Right atrium auricular region (tissue), 2 donors: ENCODE data around the gene INCENP. TPM values are rescaled to one million over a fixed set of nuclear protein-coding genes. Genes with fewer than 3 reads are reported as not detected.

Experiments used
- DNase-seq: peaks from one replicate; pipeline ENCODE4 v3.0.0-alpha.2; 2019; ENCODE audit warnings: low spot score
- H3K27ac ChIP-seq, 2 donors: fragments of 200-600 bp; sonication (generic); 1 replicate in 1 of 2; 2 replicates in 1 of 2; pipeline ENCODE4 v1.5.1; 2016 to 2019
- H3K27me3 ChIP-seq, 2 donors: fragments of 200-600 bp; sonication (generic); one replicate each; pipeline versions ENCODE4 v1.5.1 to v1.6.0; 2017 to 2019
- H3K36me3 ChIP-seq: fragments of 200-600 bp; sonication (generic); one replicate; pipeline ENCODE4 v1.5.1; 2016
- H3K4me1 ChIP-seq, 2 donors: fragments of 200-600 bp; sonication (generic); one replicate each; pipeline versions ENCODE4 v1.5.1 to v1.6.0; 2017 to 2019
- H3K4me3 ChIP-seq, 2 donors: fragments of 200-600 bp; sonication (generic); 1 replicate in 1 of 2; 2 replicates in 1 of 2; pipeline ENCODE4 v1.5.1; 2017 to 2019; ENCODE audit warnings: mild to moderate bottlenecking in 1 of 2, moderate library complexity in 1 of 2
- H3K9me3 ChIP-seq, 2 donors: fragments of 200-600 bp; sonication (generic); one replicate each; pipeline ENCODE4 v1.5.1; 2019
- total RNA-seq, 2 donors: library from RNA; depleted of rRNA; stranded (reverse); fragments of >200 nt; gene quantifications; one replicate each; pipeline ENCODE4 v1.1.0, GENCODE V29; 2016
- TF ChIP-seq, protein P1 (sequence below), 2 donors: fragments of 200-600 bp; sonication (generic); IDR thresholded peaks; one replicate each; pipeline ENCODE4 v1.5.1; 2019; ENCODE audit warnings: antibody characterized with exemption in 2 of 2

INCENP gene
- total RNA-seq, 2 donors from 2014 or later, result 8.1 to 8.5 TPM

DNA sequence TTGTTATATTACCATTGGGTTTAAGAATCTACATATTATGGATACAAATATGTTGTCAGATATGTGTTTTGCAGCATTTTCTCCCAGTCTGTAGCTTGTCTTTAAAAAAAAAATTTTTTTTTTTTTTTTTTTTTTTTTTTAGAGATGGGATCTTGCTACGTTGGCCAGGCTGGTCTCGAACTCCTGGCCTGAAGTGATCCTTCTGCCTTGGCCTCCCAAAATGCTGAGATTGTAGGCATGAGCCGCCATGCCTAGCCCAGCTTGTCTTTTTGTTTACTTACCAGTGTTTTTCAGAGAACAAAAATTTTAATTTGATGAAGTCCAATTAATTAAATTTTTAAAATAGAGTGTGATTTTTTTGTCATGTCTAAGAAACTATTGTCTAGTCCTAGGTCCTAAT lies 29.8 kb downstream of the INCENP start:
- TF ChIP-seq, protein P1, sequence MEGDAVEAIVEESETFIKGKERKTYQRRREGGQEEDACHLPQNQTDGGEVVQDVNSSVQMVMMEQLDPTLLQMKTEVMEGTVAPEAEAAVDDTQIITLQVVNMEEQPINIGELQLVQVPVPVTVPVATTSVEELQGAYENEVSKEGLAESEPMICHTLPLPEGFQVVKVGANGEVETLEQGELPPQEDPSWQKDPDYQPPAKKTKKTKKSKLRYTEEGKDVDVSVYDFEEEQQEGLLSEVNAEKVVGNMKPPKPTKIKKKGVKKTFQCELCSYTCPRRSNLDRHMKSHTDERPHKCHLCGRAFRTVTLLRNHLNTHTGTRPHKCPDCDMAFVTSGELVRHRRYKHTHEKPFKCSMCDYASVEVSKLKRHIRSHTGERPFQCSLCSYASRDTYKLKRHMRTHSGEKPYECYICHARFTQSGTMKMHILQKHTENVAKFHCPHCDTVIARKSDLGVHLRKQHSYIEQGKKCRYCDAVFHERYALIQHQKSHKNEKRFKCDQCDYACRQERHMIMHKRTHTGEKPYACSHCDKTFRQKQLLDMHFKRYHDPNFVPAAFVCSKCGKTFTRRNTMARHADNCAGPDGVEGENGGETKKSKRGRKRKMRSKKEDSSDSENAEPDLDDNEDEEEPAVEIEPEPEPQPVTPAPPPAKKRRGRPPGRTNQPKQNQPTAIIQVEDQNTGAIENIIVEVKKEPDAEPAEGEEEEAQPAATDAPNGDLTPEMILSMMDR (IDR thresholded peaks at IDR 0.05), result no peak
- Histone ChIP-seq H3K36me3 (peaks cover 26% of the 10 kb centered on the region), H3K9me3 (no peaks in the 10 kb centered on the region), H3K27ac (no peak overlapping the region), H3K27me3 (no peaks in the 10 kb centered on the region), H3K4me1 (peaks cover 0 to 6% of the 10 kb centered on the region in 2 donors), H3K4me3 (no peak overlapping the region)
- no peak for DNase-seq

DNA sequence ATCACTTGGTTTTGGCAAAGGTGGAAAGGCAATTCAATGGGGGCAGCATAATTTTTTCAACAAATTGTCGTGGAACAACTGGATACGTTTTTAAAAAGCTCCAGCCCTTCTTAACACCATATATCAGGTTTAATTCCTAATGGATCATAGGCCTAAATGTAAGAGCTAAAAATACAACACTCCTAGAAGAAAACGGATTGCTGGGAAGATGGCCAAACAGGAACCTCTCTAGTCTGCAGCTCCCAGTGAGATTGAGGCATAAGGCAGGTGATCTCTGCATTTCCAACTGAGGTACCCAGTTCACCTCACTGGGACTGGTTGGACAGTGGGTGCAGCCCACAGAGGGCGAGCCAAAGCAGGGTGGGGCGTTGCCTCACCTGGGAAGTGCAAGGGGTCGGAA lies 33.8 kb downstream of the INCENP start:
- TF ChIP-seq, protein P1 (IDR thresholded peaks at IDR 0.05), result no peak
- peaks cover under 1% of the 10 kb centered on the region for H3K36me3 ChIP-seq
- H3K9me3 ChIP-seq, result no peaks in the 10 kb centered on the region
- H3K4me1 ChIP-seq, result no peaks in the 10 kb centered on the region
- H3K4me3 ChIP-seq, result no peak overlapping the region
- no peak for DNase-seq
- no peaks in the 10 kb centered on the region for H3K27me3 ChIP-seq
- no peak overlapping the region for H3K27ac ChIP-seq

DNA sequence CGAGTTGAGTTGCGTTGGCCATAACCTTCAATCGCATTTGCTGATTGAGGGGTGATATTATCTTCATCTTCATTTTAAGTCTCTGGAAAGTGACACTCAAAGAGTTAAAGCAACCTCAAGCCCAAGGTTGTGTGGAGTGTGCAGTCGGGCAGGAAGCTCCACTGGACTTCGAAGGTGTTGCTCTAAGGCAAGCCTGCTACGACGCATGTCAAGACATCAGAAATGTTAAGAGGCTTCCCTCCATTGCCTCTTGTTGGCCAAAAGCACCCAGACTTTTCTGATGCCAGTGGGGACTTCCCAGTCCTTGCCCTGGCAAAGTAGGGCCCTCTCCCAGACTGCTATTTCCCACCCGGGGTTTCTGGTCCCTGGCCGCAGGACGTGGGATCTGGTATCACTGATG lies 42.6 kb downstream of the INCENP start:
- H3K9me3 ChIP-seq, result no peaks in the 10 kb centered on the region
- H3K36me3 ChIP-seq, result no peaks in the 10 kb centered on the region
- no peak overlapping the region for H3K27ac ChIP-seq
- no peak overlapping the region for H3K4me3 ChIP-seq
- no peaks in the 10 kb centered on the region for H3K27me3 ChIP-seq
- peaks cover 0 to 1% of the 10 kb centered on the region in 2 donors for H3K4me1 ChIP-seq
- no peak for DNase-seq
- TF ChIP-seq, protein P1 (IDR thresholded peaks at IDR 0.05), result no peak

DNA sequence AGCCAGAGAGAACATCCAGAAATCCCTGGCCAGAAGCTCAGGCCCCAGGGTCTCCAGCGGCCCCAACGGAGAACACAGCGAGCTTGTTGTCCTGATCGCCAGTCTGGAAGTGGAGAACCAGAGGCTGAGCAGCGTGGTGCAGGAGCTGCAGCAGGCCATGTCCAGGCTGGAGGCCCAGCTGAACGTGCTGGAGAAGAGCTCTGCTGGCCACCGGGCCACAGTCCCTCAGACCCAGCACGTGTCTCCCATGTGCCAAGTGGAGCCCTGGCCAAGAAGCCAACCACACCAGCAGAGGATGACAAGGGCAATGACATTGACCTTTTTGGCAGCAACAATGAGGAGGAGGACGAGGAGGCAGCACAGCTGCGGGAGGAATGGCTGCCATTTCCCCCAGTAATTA lies 45.6 kb downstream of the INCENP start:
- peaks cover 0 to 9% of the 10 kb centered on the region in 2 donors for H3K4me1 ChIP-seq
- no peaks in the 10 kb centered on the region for H3K27me3 ChIP-seq
- H3K36me3 ChIP-seq, result no peaks in the 10 kb centered on the region
- TF ChIP-seq, protein P1 (IDR thresholded peaks at IDR 0.05), result no peak
- no peak for DNase-seq
- H3K9me3 ChIP-seq, result no peaks in the 10 kb centered on the region
- H3K27ac ChIP-seq, result no peak overlapping the region
- no peak overlapping the region for H3K4me3 ChIP-seq

DNA sequence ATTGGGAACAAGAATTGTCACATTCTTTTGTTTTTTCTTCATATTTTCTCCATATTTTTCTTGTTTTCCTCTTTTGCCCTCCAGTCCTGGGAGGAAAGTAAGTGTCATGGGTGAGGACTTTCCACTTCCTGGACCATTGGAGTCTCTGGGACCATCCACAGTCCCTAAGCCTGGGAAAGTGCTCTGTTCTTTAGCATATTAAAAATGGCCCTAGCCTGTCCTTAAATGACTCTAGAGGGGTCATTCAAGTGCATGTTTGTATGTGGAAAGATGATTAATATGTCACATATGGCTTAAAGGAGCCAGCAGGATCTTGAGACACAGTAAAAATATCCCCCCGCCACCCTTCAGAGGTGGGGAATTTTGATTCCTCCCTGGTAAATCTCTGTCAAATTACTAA lies 46.1 kb downstream of the INCENP start:
- Histone ChIP-seq H3K4me3 (no peak overlapping the region), H3K9me3 (no peaks in the 10 kb centered on the region), H3K36me3 (no peaks in the 10 kb centered on the region), H3K27me3 (no peaks in the 10 kb centered on the region), H3K27ac (no peak overlapping the region), H3K4me1 (peaks cover 0 to 9% of the 10 kb centered on the region in 2 donors)
- DNase-seq, result no peak
- TF ChIP-seq, protein P1 (IDR thresholded peaks at IDR 0.05), result no peak

DNA sequence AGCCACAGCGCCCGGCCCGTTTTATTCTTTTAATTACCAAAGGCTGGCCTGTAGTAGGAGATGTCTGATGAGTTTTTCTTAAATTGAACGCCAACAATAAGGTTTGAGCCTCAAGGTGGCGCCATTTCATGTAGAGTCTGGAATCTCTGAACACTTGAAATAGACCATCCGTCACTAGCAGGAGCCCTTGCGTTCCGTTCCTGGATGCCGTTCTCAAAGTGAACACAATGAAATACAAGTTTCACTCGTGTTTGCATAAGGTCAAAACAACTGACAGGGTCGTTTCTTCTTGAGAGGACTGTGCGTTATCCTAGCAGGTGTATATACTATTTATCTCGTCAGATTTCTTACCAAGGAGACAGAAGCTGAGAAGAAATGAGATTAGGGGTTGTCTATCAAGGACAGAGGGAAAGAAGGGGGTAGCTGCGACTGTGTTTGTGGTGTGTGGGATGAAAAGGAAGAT lies 47.5 kb downstream of the INCENP start:
- Histone ChIP-seq H3K4me1 (peaks cover 0 to 9% of the 10 kb centered on the region in 2 donors), H3K9me3 (no peaks in the 10 kb centered on the region), H3K36me3 (no peaks in the 10 kb centered on the region), H3K27me3 (no peaks in the 10 kb centered on the region), H3K4me3 (no peak overlapping the region), H3K27ac (peak overlapping the region in 1 of 2 donors; percentile 23)
- DNase-seq, result peak; percentile 91
- TF ChIP-seq, protein P1 (IDR thresholded peaks at IDR 0.05), result peak; percentile 30 to 78
